ENCODE measurements around the gene HDGFL3.

HDGFL3 gene

GRCh38 chr15:83205725-83206324 lies 1.8 kb downstream of the HDGFL3 start:
- peak overlapping the region; percentile 70 for H3K4me3 ChIP-seq (ENCODE audit: low read length)
- DNase-seq (ENCODE audit: low read depth) = peak; percentile 22
- TF ChIP-seq CTCF (conservative IDR thresholded peaks at IDR 0.05; ENCODE audit: low read length) = no peak

GRCh38 chr15:83204697-83205096 lies 2.9 kb downstream of the HDGFL3 start:
- no peak for DNase-seq (ENCODE audit: low read depth)
- H3K4me3 ChIP-seq (ENCODE audit: low read length) = no peak overlapping the region
- TF ChIP-seq CTCF (conservative IDR thresholded peaks at IDR 0.05; ENCODE audit: low read length) = no peak

- H3K4me3 ChIP-seq (ENCODE audit: low read length) = no peak overlapping the region
- no peak for DNase-seq (ENCODE audit: low read depth)
- no peak for TF ChIP-seq CTCF (conservative IDR thresholded peaks at IDR 0.05; ENCODE audit: low read length)
Observed at GRCh38 chr15:83203543-83203942, 4.1 kb downstream of the HDGFL3 start.

GRCh38 chr15:83200589-83200988 lies 7.0 kb downstream of the HDGFL3 start:
- H3K4me3 ChIP-seq (ENCODE audit: low read length) = no peak overlapping the region
- DNase-seq (ENCODE audit: low read depth) = peak; percentile 18
- no peak for TF ChIP-seq CTCF (conservative IDR thresholded peaks at IDR 0.05; ENCODE audit: low read length)

- DNase-seq (ENCODE audit: low read depth) = peak; percentile 61
- no peak for TF ChIP-seq CTCF (conservative IDR thresholded peaks at IDR 0.05; ENCODE audit: low read length)
- no peak overlapping the region for H3K4me3 ChIP-seq (ENCODE audit: low read length)
Observed at GRCh38 chr15:83200162-83200561, 7.5 kb downstream of the HDGFL3 start.

- DNase-seq (ENCODE audit: low read depth) = no peak
- no peak for TF ChIP-seq CTCF (conservative IDR thresholded peaks at IDR 0.05; ENCODE audit: low read length)
Observed at GRCh38 chr15:83199288-83199687, 8.3 kb downstream of the HDGFL3 start.

GRCh38 chr15:83198476-83198875 lies 9.1 kb downstream of the HDGFL3 start:
- DNase-seq (ENCODE audit: low read depth) = no peak
- no peak for TF ChIP-seq CTCF (conservative IDR thresholded peaks at IDR 0.05; ENCODE audit: low read length)
- no peak overlapping the region for H3K4me3 ChIP-seq (ENCODE audit: low read length)

More at GRCh38 chr15:83199288-83199687, 8.3 kb downstream of the HDGFL3 start:
- no peak overlapping the region for H3K4me3 ChIP-seq (ENCODE audit: low read length)
